SK-N-SH (cell line): Measurements from ENCODE around the gene SLC12A3. TPM values are rescaled to one million over a fixed set of nuclear protein-coding genes. Genes with fewer than 3 reads are reported as not detected.

Experiments used
- CTCF ChIA-PET: fragments of 300-600, 350-600 bp; formaldehyde crosslinking; extraction: SDS; loops from one replicate; lab custom pipeline; 2021; lab: Yijun Ruan, JAX
- POLR2A ChIA-PET: fragments of 350-600 bp; sonication (Branson Sonifier 250); formaldehyde crosslinking; extraction: SDS; loops from one replicate; lab custom pipeline; 2020; ENCODE audit warnings: antibody characterized with exemption, inconsistent platforms; lab: Yijun Ruan, JAX
- DNase-seq: peaks from one replicate; pipeline ENCODE4 v3.0.0; 2012
- H2AFZ ChIP-seq: fragments of 200-600 bp; sonication (generic); 2 replicates; pipeline ENCODE4 v1.8.1; 2016; ENCODE audit warnings: antibody characterized with exemption, mild to moderate bottlenecking, low read depth
- H3F3A ChIP-seq: fragments of 200-600 bp; sonication (generic); replicated peaks from 2 replicates; pipeline ENCODE3; 2016; ENCODE audit warnings: antibody characterized with exemption, mild to moderate bottlenecking; ENCODE audit not compliant: insufficient read depth
- H3K27ac ChIP-seq, 2 experiments: fragments of 200-500 bp in 1 of 2; fragments of 200-600 bp in 1 of 2; sonication (Bioruptor generic) in 1 of 2; sonication (generic), shearing (Covaris generic) in 1 of 2; 2 replicates each; pipeline versions ENCODE4 v1.5.1 to v1.6.1; 2014 to 2016; ENCODE audit warnings: low read depth in 2 of 2, inconsistent platforms in 1 of 2, low read length in 1 of 2, mild to moderate bottlenecking in 1 of 2, mixed read lengths in 1 of 2
- H3K27me3 ChIP-seq: fragments of 200-600 bp; sonication (generic), shearing (Covaris generic); 2 replicates; pipeline ENCODE4 v1.6.1; 2016; ENCODE audit warnings: mixed run types; ENCODE audit not compliant: insufficient read depth
- H3K36me3 ChIP-seq, 2 experiments: fragments of 200-500 bp in 1 of 2; fragments of 200-600 bp in 1 of 2; sonication (Bioruptor generic) in 1 of 2; sonication (generic) in 1 of 2; replicated peaks in 1 of 2; 2 replicates each; pipeline versions ENCODE3 to v1.5.1; 2014 to 2016; ENCODE audit warnings: low read length in 1 of 2, mild to moderate bottlenecking in 1 of 2; ENCODE audit not compliant: insufficient read depth in 2 of 2, control insufficient read depth in 1 of 2
- H3K4me1 ChIP-seq, 2 experiments: fragments of 200-500 bp in 1 of 2; fragments of 200-600 bp in 1 of 2; sonication (Bioruptor generic) in 1 of 2; sonication (generic), shearing (Covaris generic) in 1 of 2; 2 replicates each; pipeline versions ENCODE4 v1.5.1 to v1.6.1; 2014 to 2016; ENCODE audit warnings: low read depth in 1 of 2, low read length in 1 of 2, mixed run types in 1 of 2; ENCODE audit not compliant: insufficient read depth in 2 of 2, control insufficient read depth in 1 of 2
- H3K4me2 ChIP-seq: fragments of 200-600 bp; sonication (generic), shearing (Covaris generic); 2 replicates; pipeline ENCODE4 v1.6.1; 2017; ENCODE audit warnings: mixed run types
- H3K4me3 ChIP-seq, 2 experiments: fragments of 200-500 bp in 1 of 2; fragments of 200-600 bp in 1 of 2; sonication (Bioruptor generic) in 1 of 2; sonication (generic), shearing (Covaris generic) in 1 of 2; 2 replicates each; pipeline versions ENCODE4 v1.5.1 to v1.8.1; 2014 to 2016; ENCODE audit warnings: low read depth in 2 of 2, inconsistent platforms in 1 of 2, low read length in 1 of 2, mild to moderate bottlenecking in 1 of 2, mixed read lengths in 1 of 2, moderate library complexity in 1 of 2
- H3K79me2 ChIP-seq: fragments of 200-600 bp; sonication (generic); 2 replicates; pipeline ENCODE4 v1.8.1; 2017; ENCODE audit warnings: mild to moderate bottlenecking; ENCODE audit not compliant: insufficient read depth
- H3K9ac ChIP-seq: fragments of 200-600 bp; sonication (generic); 2 replicates; pipeline ENCODE4 v1.6.1; 2017; ENCODE audit warnings: mixed run types
- H3K9me2 ChIP-seq: fragments of 200-600 bp; sonication (generic); 2 replicates; pipeline ENCODE4 v1.6.1; 2017; ENCODE audit warnings: mixed run types
- H3K9me3 ChIP-seq: fragments of 200-600 bp; sonication (generic); 2 replicates; pipeline ENCODE4 v1.6.1; 2017; ENCODE audit warnings: mixed run types, mild to moderate bottlenecking, moderate library complexity
- H4K20me1 ChIP-seq: fragments of 200-600 bp; sonication (generic); 2 replicates; pipeline ENCODE4 v1.6.1; 2017; ENCODE audit warnings: mild to moderate bottlenecking, mixed run types; ENCODE audit not compliant: insufficient read depth
- ELF1 ChIP-seq: IDR thresholded peaks from 2 replicates; pipeline ENCODE4 v1.4.0; 2012
- FOXM1 ChIP-seq: IDR thresholded peaks from 2 replicates; pipeline ENCODE4 v1.4.0; 2012; ENCODE audit warnings: low read depth, mild to moderate bottlenecking
- GABPA ChIP-seq: IDR thresholded peaks from 2 replicates; pipeline ENCODE4 v1.4.0; 2012; ENCODE audit warnings: low read depth, mild to moderate bottlenecking
- GATA2 ChIP-seq: sonication (generic); formaldehyde crosslinking; IDR thresholded peaks from 2 replicates; pipeline ENCODE4 v1.5.0; 2020; ENCODE audit warnings: mild to moderate bottlenecking, missing genetic modification reagents
- JUND ChIP-seq: IDR thresholded peaks from 2 replicates; pipeline ENCODE4 v1.4.0; 2012
- MEF2A ChIP-seq: IDR thresholded peaks from 2 replicates; pipeline ENCODE4 v1.4.0; 2012; ENCODE audit warnings: low read depth, borderline replicate concordance
- NFIC ChIP-seq: IDR thresholded peaks from 2 replicates; pipeline ENCODE4 v1.4.0; 2012; ENCODE audit warnings: borderline replicate concordance
- NRF1 ChIP-seq: IDR thresholded peaks from 2 replicates; pipeline ENCODE4 v1.6.1; 2012; ENCODE audit warnings: low read depth, mild to moderate bottlenecking, low read length
- POLR2AphosphoS5 ChIP-seq: IDR thresholded peaks from 2 replicates; pipeline ENCODE4 v1.6.1; 2012; ENCODE audit warnings: low read depth, low read length
- RAD21 ChIP-seq: IDR thresholded peaks from 2 replicates; pipeline ENCODE4 v1.6.1; 2012; ENCODE audit warnings: mild to moderate bottlenecking, low read length
- RFX5 ChIP-seq: IDR thresholded peaks from 2 replicates; pipeline ENCODE4 v1.6.1; 2012; ENCODE audit warnings: mild to moderate bottlenecking, improper control_type of control experiment, low read length
- RXRA ChIP-seq: IDR thresholded peaks from 2 replicates; pipeline ENCODE4 v1.4.0; 2012; ENCODE audit warnings: low read depth, mild to moderate bottlenecking, borderline replicate concordance
- SIN3A ChIP-seq: IDR thresholded peaks from 2 replicates; pipeline ENCODE4 v1.6.1; 2012; ENCODE audit warnings: low read depth, mild to moderate bottlenecking, low read length, moderate library complexity, borderline replicate concordance
- TEAD4 ChIP-seq: IDR thresholded peaks from 2 replicates; pipeline ENCODE4 v1.4.0; 2012; ENCODE audit warnings: mild to moderate bottlenecking, borderline replicate concordance; ENCODE audit not compliant: insufficient read depth
- WGBS: methylation state at CpG from one replicate; pipeline ENCODE4 v1.1.6; 2017; ENCODE audit warnings: low lambda C conversion rate; 5-methylcytosine and 5-hydroxymethylcytosine counted together
- polyA plus RNA-seq, 3 experiments: library from polyadenylated mRNA; depleted of rRNA; stranded (reverse); fragments of >200 nt; gene quantifications; 2 replicates each; pipeline ENCODE4 v1.2.3, GENCODE V29; 2012
- TF ChIP-seq, protein P1 (sequence below): fragments of 150-350 bp; IDR thresholded peaks from 2 replicates; pipeline ENCODE4 v1.6.1; 2016; ENCODE audit warnings: mild to moderate bottlenecking, low read depth, low read length
- TF ChIP-seq, protein P2 (sequence below): IDR thresholded peaks from 2 replicates; pipeline ENCODE4 v1.6.1; 2012; ENCODE audit warnings: mild to moderate bottlenecking, low read depth, low read length, moderate library complexity

Gene SLC12A3
- polyA plus RNA-seq, 1 of the 3 experiments (the other 2 are of a cell fraction): not detected

DNA sequence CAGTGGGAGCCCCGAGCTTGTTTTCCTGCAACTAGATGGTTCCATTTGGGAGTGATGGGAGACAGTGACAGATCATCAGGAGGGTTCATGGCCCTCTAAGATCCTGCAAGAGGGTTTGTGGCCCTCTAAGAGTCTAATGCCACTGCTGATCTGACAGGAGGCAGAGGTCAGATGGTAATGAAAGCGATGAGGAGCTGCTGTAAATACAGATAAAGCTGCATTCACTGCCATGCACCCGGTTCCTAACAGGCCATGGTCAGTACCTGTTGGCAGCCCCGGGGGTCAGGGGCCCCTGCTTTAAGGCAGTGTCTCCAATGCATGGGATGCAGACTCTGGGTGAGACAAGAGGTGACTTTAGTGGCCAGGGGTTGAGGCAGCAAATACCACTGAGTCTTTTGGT, 30.8 kb downstream of the SLC12A3 start:
- Histone ChIP-seq H3K9me2 (no peaks in the 10 kb centered on the region), H3K9ac (no peak overlapping the region), H2AFZ (no peak overlapping the region), H4K20me1 (no peaks in the 10 kb centered on the region), H3F3A (no peaks in the 10 kb centered on the region), H3K36me3 (no peaks in the 10 kb centered on the region), H3K27ac (no peak overlapping the region), H3K4me1 (no peaks in the 10 kb centered on the region), H3K27me3 (no peaks in the 10 kb centered on the region), H3K4me2 (no peak overlapping the region), H3K79me2 (no peaks in the 10 kb centered on the region), H3K4me3 (no peak overlapping the region), H3K9me3 (no peaks in the 10 kb centered on the region)
- DNase-seq: no peak
- CTCF ChIA-PET: interaction anchor here (0.8 kb wide), 1 partner anchor 36 kb away, joined by 3 read pairs; no protein-coding TSS in a partner anchor
- TF ChIP-seq ELF1 (no peak), RXRA (no peak), SIN3A (no peak), POLR2AphosphoS5 (no peak), NFIC (no peak), TEAD4 (no peak)
- POLR2A ChIA-PET: interaction anchor here (0.9 kb wide), 1 partner anchor 21 kb away, joined by 3 read pairs; no protein-coding TSS in a partner anchor
- 52% methylated on average over 4 of the region's 4 CpGs for WGBS

DNA sequence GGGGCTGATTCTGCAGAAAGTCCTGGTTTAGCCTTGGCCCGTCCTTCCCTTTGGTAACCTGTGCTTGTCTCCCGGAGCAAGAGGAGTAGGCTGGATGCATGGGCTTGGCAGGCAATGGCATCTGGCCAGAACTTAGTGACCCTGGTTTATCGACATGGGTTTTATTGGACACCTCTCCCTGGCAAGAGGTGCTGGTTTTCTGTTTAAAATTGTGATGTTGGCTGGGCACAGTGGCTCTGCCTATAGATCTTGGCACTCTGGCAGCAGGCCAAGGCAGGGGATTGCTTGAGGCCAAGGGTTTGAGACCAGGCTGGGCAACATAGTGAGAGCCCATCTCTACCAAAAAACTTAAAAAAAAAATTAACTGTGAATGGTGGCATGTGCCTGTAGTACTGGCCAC, 31.2 kb downstream of the SLC12A3 start:
- H3K36me3 ChIP-seq: no peaks in the 10 kb centered on the region
- H3K9ac ChIP-seq: no peak overlapping the region
- H3K27me3 ChIP-seq: no peaks in the 10 kb centered on the region
- POLR2A ChIA-PET: no interaction called here
- H3K27ac ChIP-seq: no peak overlapping the region
- no peak overlapping the region for H3K4me2 ChIP-seq
- H3K4me3 ChIP-seq: no peak overlapping the region
- no peak for TF ChIP-seq FOXM1
- no peak for TF ChIP-seq GABPA
- no peak for TF ChIP-seq GATA2 (CRISPR knock-in tag)
- TF ChIP-seq NRF1: no peak
- no peak for TF ChIP-seq JUND
- no peak for TF ChIP-seq MEF2A
- TF ChIP-seq SIN3A: no peak
- TF ChIP-seq RAD21: no peak
- TF ChIP-seq RFX5: no peak
- TF ChIP-seq, protein P1, sequence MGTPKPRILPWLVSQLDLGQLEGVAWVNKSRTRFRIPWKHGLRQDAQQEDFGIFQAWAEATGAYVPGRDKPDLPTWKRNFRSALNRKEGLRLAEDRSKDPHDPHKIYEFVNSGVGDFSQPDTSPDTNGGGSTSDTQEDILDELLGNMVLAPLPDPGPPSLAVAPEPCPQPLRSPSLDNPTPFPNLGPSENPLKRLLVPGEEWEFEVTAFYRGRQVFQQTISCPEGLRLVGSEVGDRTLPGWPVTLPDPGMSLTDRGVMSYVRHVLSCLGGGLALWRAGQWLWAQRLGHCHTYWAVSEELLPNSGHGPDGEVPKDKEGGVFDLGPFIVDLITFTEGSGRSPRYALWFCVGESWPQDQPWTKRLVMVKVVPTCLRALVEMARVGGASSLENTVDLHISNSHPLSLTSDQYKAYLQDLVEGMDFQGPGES: no peak
- TF ChIP-seq, protein P2, sequence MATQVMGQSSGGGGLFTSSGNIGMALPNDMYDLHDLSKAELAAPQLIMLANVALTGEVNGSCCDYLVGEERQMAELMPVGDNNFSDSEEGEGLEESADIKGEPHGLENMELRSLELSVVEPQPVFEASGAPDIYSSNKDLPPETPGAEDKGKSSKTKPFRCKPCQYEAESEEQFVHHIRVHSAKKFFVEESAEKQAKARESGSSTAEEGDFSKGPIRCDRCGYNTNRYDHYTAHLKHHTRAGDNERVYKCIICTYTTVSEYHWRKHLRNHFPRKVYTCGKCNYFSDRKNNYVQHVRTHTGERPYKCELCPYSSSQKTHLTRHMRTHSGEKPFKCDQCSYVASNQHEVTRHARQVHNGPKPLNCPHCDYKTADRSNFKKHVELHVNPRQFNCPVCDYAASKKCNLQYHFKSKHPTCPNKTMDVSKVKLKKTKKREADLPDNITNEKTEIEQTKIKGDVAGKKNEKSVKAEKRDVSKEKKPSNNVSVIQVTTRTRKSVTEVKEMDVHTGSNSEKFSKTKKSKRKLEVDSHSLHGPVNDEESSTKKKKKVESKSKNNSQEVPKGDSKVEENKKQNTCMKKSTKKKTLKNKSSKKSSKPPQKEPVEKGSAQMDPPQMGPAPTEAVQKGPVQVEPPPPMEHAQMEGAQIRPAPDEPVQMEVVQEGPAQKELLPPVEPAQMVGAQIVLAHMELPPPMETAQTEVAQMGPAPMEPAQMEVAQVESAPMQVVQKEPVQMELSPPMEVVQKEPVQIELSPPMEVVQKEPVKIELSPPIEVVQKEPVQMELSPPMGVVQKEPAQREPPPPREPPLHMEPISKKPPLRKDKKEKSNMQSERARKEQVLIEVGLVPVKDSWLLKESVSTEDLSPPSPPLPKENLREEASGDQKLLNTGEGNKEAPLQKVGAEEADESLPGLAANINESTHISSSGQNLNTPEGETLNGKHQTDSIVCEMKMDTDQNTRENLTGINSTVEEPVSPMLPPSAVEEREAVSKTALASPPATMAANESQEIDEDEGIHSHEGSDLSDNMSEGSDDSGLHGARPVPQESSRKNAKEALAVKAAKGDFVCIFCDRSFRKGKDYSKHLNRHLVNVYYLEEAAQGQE: no peak
- TF ChIP-seq TEAD4: no peak
- no peaks in the 10 kb centered on the region for H3F3A ChIP-seq
- H4K20me1 ChIP-seq: no peaks in the 10 kb centered on the region
- CTCF ChIA-PET: interaction anchor here (0.8 to 0.9 kb wide), 2 partner anchors 9 to 35 kb away, joined by 3 read pairs; no protein-coding TSS in a partner anchor
- DNase-seq: no peak
- no peaks in the 10 kb centered on the region for H3K9me2 ChIP-seq
- WGBS: 68% methylated on average over 2 of the region's 3 CpGs
- no peaks in the 10 kb centered on the region for H3K79me2 ChIP-seq
- H2AFZ ChIP-seq: no peak overlapping the region
- H3K9me3 ChIP-seq: no peaks in the 10 kb centered on the region
- H3K4me1 ChIP-seq: no peaks in the 10 kb centered on the region
